ENCODE data around the gene F10. TPM values are rescaled to one million over a fixed set of nuclear protein-coding genes. Genes with fewer than 3 reads are reported as not detected.

Gene F10
- total RNA-seq, 1 experiment from 2014 or later, result not detected

- Histone ChIP-seq H3K4me1 (replicated peaks; ENCODE audit: insufficient read depth) (no peaks in the 10 kb centered on the region), H3K27me3 (ENCODE audit: insufficient read depth, low read depth) (0 out of 2 replicates have a peak, but pooled peaks cover 7% of the 10 kb centered on the region), H3F3A (ENCODE audit: insufficient read depth, low read depth) (no peaks in the 10 kb centered on the region; the same call in 1 of the 2 replicates), H3K79me2 (ENCODE audit: low read depth) (no peaks in the 10 kb centered on the region), H3K9me2 (ENCODE audit: insufficient read depth) (no peaks in the 10 kb centered on the region), H3K27ac (no peak overlapping the region), H3K4me3 (no peak overlapping the region), H4K20me1 (ENCODE audit: insufficient read depth) (no peaks in the 10 kb centered on the region), H3K36me3 (ENCODE audit: low read depth) (no peaks in the 10 kb centered on the region; the same call in 1 of the 2 replicates), H2AFZ (no peak overlapping the region), H3K9me3 (ENCODE audit: insufficient read depth, low read depth) (no peaks in the 10 kb centered on the region), H3K4me2 (no peak overlapping the region)
- no peak for TF ChIP-seq CTCF (conservative IDR thresholded peaks at IDR 0.05)
- no peak for TF ChIP-seq EZH2 (IDR thresholded peaks at IDR 0.05; ENCODE audit: low read depth)
- no peak for DNase-seq
- ChIA-PET CTCF (no interaction called here), POLR2A (ENCODE audit: unreplicated experiment) (interaction anchor here (0.6 kb wide), 1 partner anchor 208 kb away, joined by 3 read pairs; no protein-coding TSS in a partner anchor)
- intact Hi-C loops (cut with micrococcal nuclease; ENCODE audit: unreplicated experiment), result no loop called here
- no TSS peak for BruUV-seq (replicated peaks)
Observed at GRCh38 chr13:113167155-113167554, 44.6 kb downstream of the F10 start.

GRCh38 chr13:113167575-113167974, 45.0 kb downstream of the F10 start:
- BruUV-seq (replicated peaks), result no TSS peak
- Histone ChIP-seq H3K4me3 (no peak overlapping the region), H3K79me2 (ENCODE audit: low read depth) (no peaks in the 10 kb centered on the region), H4K20me1 (ENCODE audit: insufficient read depth) (no peaks in the 10 kb centered on the region), H3K4me2 (no peak overlapping the region), H3F3A (ENCODE audit: insufficient read depth, low read depth) (no peaks in the 10 kb centered on the region; the same call in 1 of the 2 replicates), H3K4me1 (replicated peaks; ENCODE audit: insufficient read depth) (no peaks in the 10 kb centered on the region), H3K9me3 (ENCODE audit: insufficient read depth, low read depth) (no peaks in the 10 kb centered on the region), H3K27me3 (ENCODE audit: insufficient read depth, low read depth) (0 out of 2 replicates have a peak, but pooled peaks cover 7% of the 10 kb centered on the region), H3K36me3 (ENCODE audit: low read depth) (no peaks in the 10 kb centered on the region; the same call in 1 of the 2 replicates), H3K9me2 (ENCODE audit: insufficient read depth) (no peaks in the 10 kb centered on the region), H2AFZ (no peak overlapping the region), H3K27ac (no peak overlapping the region)
- no peak for TF ChIP-seq CTCF (conservative IDR thresholded peaks at IDR 0.05)
- no peak for TF ChIP-seq EZH2 (IDR thresholded peaks at IDR 0.05; ENCODE audit: low read depth)
- CTCF ChIA-PET, result no interaction called here
- no peak for DNase-seq
- intact Hi-C loops (cut with micrococcal nuclease; ENCODE audit: unreplicated experiment), result no loop called here
- POLR2A ChIA-PET (ENCODE audit: unreplicated experiment), result no interaction called here

GRCh38 chr13:113168211-113168610, 45.6 kb downstream of the F10 start:
- no peak overlapping the region for H2AFZ ChIP-seq
- no peak for TF ChIP-seq EZH2 (IDR thresholded peaks at IDR 0.05; ENCODE audit: low read depth)
- no peak for TF ChIP-seq CTCF (conservative IDR thresholded peaks at IDR 0.05)
- no peaks in the 10 kb centered on the region for H3K79me2 ChIP-seq (ENCODE audit: low read depth)
- no peaks in the 10 kb centered on the region for H3K9me2 ChIP-seq (ENCODE audit: insufficient read depth)
- no peak for DNase-seq
- no TSS peak for BruUV-seq (replicated peaks)
- H3K4me3 ChIP-seq, result no peak overlapping the region
- no peaks in the 10 kb centered on the region; the same call in 1 of the 2 replicates for H3F3A ChIP-seq (ENCODE audit: insufficient read depth, low read depth)
- H3K27ac ChIP-seq, result no peak overlapping the region
- intact Hi-C loops (cut with micrococcal nuclease; ENCODE audit: unreplicated experiment), result no loop called here
- ChIA-PET CTCF (interaction anchor here (0.6 kb wide), 1 partner anchor 101 kb away, joined by 9 read pairs; no protein-coding TSS in a partner anchor), POLR2A (ENCODE audit: unreplicated experiment) (no interaction called here)
- no peak overlapping the region for H3K4me2 ChIP-seq
- no peaks in the 10 kb centered on the region for H3K9me3 ChIP-seq (ENCODE audit: insufficient read depth, low read depth)
- H3K4me1 ChIP-seq (replicated peaks; ENCODE audit: insufficient read depth), result no peaks in the 10 kb centered on the region
- no peaks in the 10 kb centered on the region; the same call in 1 of the 2 replicates for H3K36me3 ChIP-seq (ENCODE audit: low read depth)
- H3K27me3 ChIP-seq (ENCODE audit: insufficient read depth, low read depth), result 0 out of 2 replicates have a peak, but pooled peaks cover 5% of the 10 kb centered on the region
- no peaks in the 10 kb centered on the region for H4K20me1 ChIP-seq (ENCODE audit: insufficient read depth)

Measured in PC-9 (cell line).